Measurements from ENCODE around the gene SPEN. TPM values are rescaled to one million over a fixed set of nuclear protein-coding genes. Genes with fewer than 3 reads are reported as not detected.

Gene SPEN
- total RNA-seq, 6 experiments from 2014 or later = 13.5 to 33.7 (median 23.2) TPM

DNA sequence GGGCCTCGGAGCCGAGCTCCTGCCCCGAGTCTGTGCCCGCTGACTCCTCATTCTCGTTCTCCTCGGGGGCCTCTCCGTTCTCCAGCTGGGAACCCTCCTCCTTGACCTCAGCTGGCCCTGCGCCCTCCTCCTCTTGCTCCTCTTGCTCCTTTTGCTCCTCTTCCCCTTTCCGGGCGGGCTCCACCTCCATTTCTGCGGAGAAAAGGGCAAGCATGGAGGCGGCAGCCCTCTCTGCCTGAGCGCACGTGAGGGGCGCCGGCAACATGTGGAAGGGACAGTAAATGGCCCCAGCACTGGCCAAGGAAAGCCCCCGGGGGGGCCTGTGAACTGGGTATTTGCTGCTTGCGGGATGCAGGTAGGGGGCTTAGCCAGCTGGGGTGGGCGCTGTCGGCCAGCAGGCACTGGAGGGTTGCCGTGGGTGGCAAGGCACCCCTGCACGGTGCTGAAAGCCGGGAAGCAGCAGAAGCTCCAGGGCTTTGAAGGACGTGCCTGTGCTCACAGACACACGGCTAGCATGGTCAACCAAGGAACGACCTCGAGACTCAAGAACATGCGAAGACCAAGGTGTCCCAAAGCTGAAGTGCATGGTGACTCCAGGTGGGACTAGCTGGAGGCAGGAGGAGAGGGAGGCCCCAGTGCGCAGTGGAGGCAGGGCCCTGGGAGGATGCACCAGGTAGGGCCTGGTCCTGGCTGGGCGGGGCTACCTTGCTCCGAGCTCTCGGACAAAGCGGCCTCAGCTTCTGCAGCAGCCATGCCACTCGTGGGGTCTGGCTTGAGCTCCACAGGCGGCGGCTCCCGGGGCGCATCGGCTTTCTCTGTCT lies 97.7 kb downstream of the SPEN start:
- H3K27me3 ChIP-seq = no peaks in the 10 kb centered on the region
- no peak for DNase-seq
- no peaks in the 10 kb centered on the region for H3K9me3 ChIP-seq
- ATAC-seq = no peak
- peaks cover 0 to 61% (median 17%) of the 10 kb centered on the region in 4 donors for H3K36me3 ChIP-seq
- TF ChIP-seq, protein P1, sequence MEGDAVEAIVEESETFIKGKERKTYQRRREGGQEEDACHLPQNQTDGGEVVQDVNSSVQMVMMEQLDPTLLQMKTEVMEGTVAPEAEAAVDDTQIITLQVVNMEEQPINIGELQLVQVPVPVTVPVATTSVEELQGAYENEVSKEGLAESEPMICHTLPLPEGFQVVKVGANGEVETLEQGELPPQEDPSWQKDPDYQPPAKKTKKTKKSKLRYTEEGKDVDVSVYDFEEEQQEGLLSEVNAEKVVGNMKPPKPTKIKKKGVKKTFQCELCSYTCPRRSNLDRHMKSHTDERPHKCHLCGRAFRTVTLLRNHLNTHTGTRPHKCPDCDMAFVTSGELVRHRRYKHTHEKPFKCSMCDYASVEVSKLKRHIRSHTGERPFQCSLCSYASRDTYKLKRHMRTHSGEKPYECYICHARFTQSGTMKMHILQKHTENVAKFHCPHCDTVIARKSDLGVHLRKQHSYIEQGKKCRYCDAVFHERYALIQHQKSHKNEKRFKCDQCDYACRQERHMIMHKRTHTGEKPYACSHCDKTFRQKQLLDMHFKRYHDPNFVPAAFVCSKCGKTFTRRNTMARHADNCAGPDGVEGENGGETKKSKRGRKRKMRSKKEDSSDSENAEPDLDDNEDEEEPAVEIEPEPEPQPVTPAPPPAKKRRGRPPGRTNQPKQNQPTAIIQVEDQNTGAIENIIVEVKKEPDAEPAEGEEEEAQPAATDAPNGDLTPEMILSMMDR (IDR thresholded peaks at IDR 0.05) = no peak
- no peak for TF ChIP-seq POLR2A (IDR thresholded peaks at IDR 0.05)
- H3K4me3 ChIP-seq = no peak overlapping the region
- intact Hi-C loops (cut with DNase I) = no loop called here
- 94% methylated on average over 9 of the region's 39 CpGs for WGBS (ENCODE audit: insufficient coverage, low coverage, low lambda C conversion rate, missing lambda C conversion rate)
- peaks cover 0 to 5% (median 0%) of the 10 kb centered on the region in 4 donors for H3K4me1 ChIP-seq
- no peak overlapping the region for H3K27ac ChIP-seq

DNA sequence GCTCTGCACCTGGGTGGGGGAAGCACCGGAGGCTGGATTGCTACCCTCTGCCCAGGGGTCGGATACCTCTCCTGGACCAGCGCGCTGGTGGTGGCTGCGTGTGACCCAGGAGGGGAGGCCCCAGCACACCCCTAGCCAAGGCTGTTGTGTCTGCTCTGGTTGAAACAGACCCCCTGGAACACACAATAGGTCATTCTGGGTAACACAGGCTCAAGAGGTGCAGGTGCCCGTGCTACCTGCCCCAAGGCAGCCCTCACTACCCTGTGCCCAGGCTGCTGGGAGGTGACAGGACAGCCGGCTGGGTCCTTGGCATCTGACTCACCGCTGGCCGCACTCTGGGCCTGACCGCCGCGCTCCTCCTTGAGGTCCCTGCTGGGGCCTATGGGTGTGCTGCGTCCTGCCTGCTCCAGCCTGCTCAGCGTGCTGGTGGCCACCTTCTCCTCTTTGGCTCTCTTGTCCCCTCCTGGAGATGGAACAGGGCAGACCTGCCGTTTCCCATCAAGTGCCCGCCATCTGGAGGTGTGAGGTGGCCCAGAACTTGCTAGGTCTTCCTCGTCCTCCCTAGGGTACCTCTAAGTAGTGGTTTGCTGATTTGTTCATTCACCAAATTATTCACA lies 98.4 kb downstream of the SPEN start:
- no CpG with 5 or more reads among the region's 17 CpGs for WGBS (ENCODE audit: insufficient coverage, low coverage, low lambda C conversion rate, missing lambda C conversion rate)
- Histone ChIP-seq H3K27ac (no peak overlapping the region), H3K4me1 (peaks cover 0 to 6% (median 3%) of the 10 kb centered on the region in 4 donors), H3K9me3 (no peaks in the 10 kb centered on the region), H3K27me3 (no peaks in the 10 kb centered on the region), H3K36me3 (peaks cover 0 to 55% (median 17%) of the 10 kb centered on the region in 4 donors), H3K4me3 (no peak overlapping the region)
- DNase-seq (no peak), ATAC-seq (no peak)
- intact Hi-C loops (cut with DNase I) = no loop called here
- no peak for TF ChIP-seq POLR2A (IDR thresholded peaks at IDR 0.05)
- TF ChIP-seq, protein P1 (IDR thresholded peaks at IDR 0.05) = no peak

DNA sequence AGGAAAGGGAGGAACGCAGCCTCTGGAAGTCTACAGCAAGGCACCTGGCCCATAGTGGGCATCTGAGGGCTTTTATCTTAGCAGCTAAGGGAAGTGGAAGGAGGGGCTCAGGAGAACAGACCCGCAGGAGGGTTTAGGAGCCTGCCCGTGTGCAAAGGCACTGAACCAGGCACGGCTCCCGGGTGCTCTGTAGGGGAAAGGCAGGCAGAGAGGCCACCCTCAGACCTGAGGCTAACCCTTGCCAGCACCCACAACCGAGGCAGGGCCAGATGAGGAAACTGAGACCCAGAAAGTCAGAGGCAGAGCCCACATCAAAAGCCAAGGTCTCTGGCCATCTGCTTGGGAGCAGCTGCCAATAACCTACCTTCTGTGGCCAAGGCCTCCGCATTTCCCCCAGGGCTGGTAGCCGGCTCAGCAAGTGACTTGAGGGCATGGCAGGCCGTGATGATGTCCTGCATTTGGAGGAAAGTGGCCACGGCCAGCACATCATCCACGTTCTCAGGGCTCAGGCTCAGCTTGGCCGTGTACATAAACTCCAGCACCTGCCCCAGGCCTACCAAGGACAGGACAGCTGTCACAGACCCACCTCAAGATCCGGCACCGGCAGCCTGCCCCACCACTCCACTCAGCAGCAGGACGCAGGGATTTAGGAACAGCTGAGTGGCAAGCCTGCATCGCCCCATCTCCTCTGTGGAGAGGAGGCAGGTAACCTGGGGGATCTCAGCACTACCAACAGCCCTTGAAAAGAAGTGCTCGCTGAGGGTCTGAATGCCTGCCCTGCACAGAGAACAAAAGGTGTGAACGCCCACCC lies 99.3 kb downstream of the SPEN start:
- Histone ChIP-seq H3K36me3 (peaks cover 0 to 47% (median 17%) of the 10 kb centered on the region in 4 donors), H3K27ac (no peak overlapping the region), H3K4me1 (peaks cover 0 to 6% (median 3%) of the 10 kb centered on the region in 4 donors), H3K4me3 (no peak overlapping the region), H3K9me3 (no peaks in the 10 kb centered on the region), H3K27me3 (no peaks in the 10 kb centered on the region)
- intact Hi-C loops (cut with DNase I) = no loop called here
- TF ChIP-seq POLR2A (IDR thresholded peaks at IDR 0.05) = no peak
- TF ChIP-seq, protein P1 (IDR thresholded peaks at IDR 0.05) = no peak
- ATAC-seq (no peak), DNase-seq (no peak)
- WGBS (ENCODE audit: insufficient coverage, low coverage, low lambda C conversion rate, missing lambda C conversion rate) = 73% methylated on average over 2 of the region's 18 CpGs

DNA sequence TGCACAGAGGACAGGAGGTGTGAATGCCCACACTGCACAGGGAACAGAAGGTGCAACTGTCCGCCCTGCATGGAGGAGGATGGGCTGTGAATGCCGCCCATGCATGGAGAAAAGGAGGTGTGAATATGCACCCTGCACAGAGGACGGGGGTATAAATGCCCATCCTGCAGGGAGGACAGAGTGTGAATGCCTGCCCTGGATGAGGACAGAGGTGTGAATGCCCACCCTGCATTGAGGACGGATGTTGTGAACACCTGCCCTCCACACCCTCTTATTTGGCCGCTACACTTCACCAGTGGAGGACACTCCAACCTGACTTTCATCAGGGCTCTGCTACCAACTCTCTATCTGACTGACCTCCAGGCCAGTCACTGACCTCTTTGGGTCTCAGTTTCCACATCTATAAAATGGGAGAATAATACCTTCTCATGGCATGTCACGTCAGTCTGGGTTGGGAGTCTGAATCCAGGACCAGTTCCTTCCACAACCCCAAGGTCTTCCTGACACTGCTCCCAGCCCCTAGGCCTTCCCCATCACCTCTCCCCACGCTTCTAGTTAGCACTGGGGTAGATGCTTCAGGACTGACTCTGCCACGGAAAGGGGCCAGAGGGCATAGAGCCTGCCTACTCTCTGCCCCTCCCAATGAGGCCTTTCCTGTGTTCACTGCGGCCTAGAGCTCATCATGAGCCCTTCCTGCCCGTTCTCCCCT lies 100.0 kb downstream of the SPEN start:
- DNase-seq = no peak
- Histone ChIP-seq H3K4me3 (no peak overlapping the region), H3K27me3 (no peaks in the 10 kb centered on the region), H3K4me1 (peaks cover 0 to 6% (median 3%) of the 10 kb centered on the region in 4 donors), H3K27ac (no peak overlapping the region), H3K36me3 (peaks cover 0 to 39% (median 14%) of the 10 kb centered on the region in 4 donors), H3K9me3 (no peaks in the 10 kb centered on the region)
- TF ChIP-seq, protein P1 (IDR thresholded peaks at IDR 0.05) = no peak
- TF ChIP-seq POLR2A (IDR thresholded peaks at IDR 0.05) = no peak
- no peak for ATAC-seq
- intact Hi-C loops (cut with DNase I) = no loop called here
- 90% methylated on average over 7 of the region's 10 CpGs for WGBS (ENCODE audit: insufficient coverage, low coverage, low lambda C conversion rate, missing lambda C conversion rate)
